Nephron progenitor cell (in vitro differentiated cells): ENCODE measurements around the gene FGD6.
"Not testable (repeated sequence)": the region's sequence is repeated elsewhere in the genome, so short reads cannot be mapped to it uniquely, and the experiment has no call there.

Source experiments
- DNase-seq: peaks from one replicate; pipeline ENCODE4 v3.0.0; 2021
- H3K27ac Mint-ChIP-seq: 2 replicates; pipeline ENCODE4 v1.8.0; 2021; ENCODE audit warnings: mild to moderate bottlenecking, moderate library complexity, mixed read lengths
- H3K27me3 Mint-ChIP-seq: 2 replicates; pipeline ENCODE4 v1.8.0; 2021; ENCODE audit warnings: mild to moderate bottlenecking, low read depth, mixed read lengths; ENCODE audit not compliant: poor library complexity
- H3K36me3 Mint-ChIP-seq: 2 replicates; pipeline ENCODE4 v1.8.0; 2021; ENCODE audit warnings: low read depth, mixed read lengths
- H3K4me1 Mint-ChIP-seq: 2 replicates; pipeline ENCODE4 v1.8.0; 2021; ENCODE audit warnings: mixed read lengths
- H3K4me3 Mint-ChIP-seq: 2 replicates; pipeline ENCODE4 v1.8.0; 2021; ENCODE audit warnings: mild to moderate bottlenecking, moderate library complexity, mixed read lengths
- H3K9me3 Mint-ChIP-seq: 2 replicates; pipeline ENCODE4 v1.8.0; 2021; ENCODE audit warnings: mild to moderate bottlenecking, moderate library complexity, mixed read lengths
- CTCF ChIP-seq: fragments of 200-600 bp; sonication (generic); IDR thresholded peaks from 2 replicates; pipeline ENCODE4 v1.5.0; 2021; ENCODE audit warnings: antibody characterized with exemption

FGD6 gene

GRCh38 chr12:95201056-95201670 is 16.1 kb downstream of the FGD6 start:
- no peaks in the 10 kb centered on the region for H3K9me3 Mint-ChIP-seq
- H3K27ac Mint-ChIP-seq = peak overlapping the region; percentile 21
- peaks cover 28% of the 10 kb centered on the region for H3K36me3 Mint-ChIP-seq
- H3K27me3 Mint-ChIP-seq = no peaks in the 10 kb centered on the region
- no peak for TF ChIP-seq CTCF
- H3K4me3 Mint-ChIP-seq = no peak overlapping the region
- H3K4me1 Mint-ChIP-seq = peaks cover 59% of the 10 kb centered on the region
- DNase-seq = no peak

GRCh38 chr12:95200128-95200894 is 17.0 kb downstream of the FGD6 start:
- H3K27me3 Mint-ChIP-seq = no peaks in the 10 kb centered on the region

GRCh38 chr12:95198914-95199313 is 18.4 kb downstream of the FGD6 start:
- DNase-seq = no peak
- H3K9me3 Mint-ChIP-seq = no peaks in the 10 kb centered on the region
- peaks cover 39% of the 10 kb centered on the region for H3K4me1 Mint-ChIP-seq
- no peaks in the 10 kb centered on the region for H3K27me3 Mint-ChIP-seq
- TF ChIP-seq CTCF = no peak
- H3K4me3 Mint-ChIP-seq = no peak overlapping the region
- peaks cover 18% of the 10 kb centered on the region for H3K36me3 Mint-ChIP-seq
- H3K27ac Mint-ChIP-seq = no peak overlapping the region

More at GRCh38 chr12:95200128-95200894, 17.0 kb downstream of the FGD6 start:
- no peak overlapping the region for H3K4me3 Mint-ChIP-seq
- H3K27ac Mint-ChIP-seq = peak overlapping the region; percentile 55
- peaks cover 20% of the 10 kb centered on the region for H3K36me3 Mint-ChIP-seq
- H3K9me3 Mint-ChIP-seq = no peaks in the 10 kb centered on the region
- no peak for TF ChIP-seq CTCF
- peaks cover 51% of the 10 kb centered on the region for H3K4me1 Mint-ChIP-seq
- no peak for DNase-seq

GRCh38 chr12:95197636-95198035 is 19.6 kb downstream of the FGD6 start:
- Mint-ChIP-seq H3K27ac (no peak overlapping the region), H3K27me3 (no peaks in the 10 kb centered on the region), H3K9me3 (no peaks in the 10 kb centered on the region), H3K36me3 (peaks cover 18% of the 10 kb centered on the region), H3K4me1 (peaks cover 30% of the 10 kb centered on the region), H3K4me3 (no peak overlapping the region)
- TF ChIP-seq CTCF = no peak
- DNase-seq = no peak

- H3K27me3 Mint-ChIP-seq, H3K4me3 Mint-ChIP-seq, H3K9me3 Mint-ChIP-seq, H3K27ac Mint-ChIP-seq, DNase-seq: not testable (repeated sequence)
- Mint-ChIP-seq H3K4me1 (peaks cover 29% of the 10 kb centered on the region), H3K36me3 (peaks cover 18% of the 10 kb centered on the region)
These were observed 20.2 kb downstream of the FGD6 start for GRCh38 chr12:95196875-95197569.

GRCh38 chr12:95195122-95195521 is 22.1 kb downstream of the FGD6 start:
- no peak overlapping the region for H3K4me3 Mint-ChIP-seq
- no peaks in the 10 kb centered on the region for H3K9me3 Mint-ChIP-seq
- peaks cover 10% of the 10 kb centered on the region for H3K4me1 Mint-ChIP-seq
- no peak for DNase-seq
- H3K27ac Mint-ChIP-seq = no peak overlapping the region
- H3K36me3 Mint-ChIP-seq = peaks cover 18% of the 10 kb centered on the region
- no peak for TF ChIP-seq CTCF
- no peaks in the 10 kb centered on the region for H3K27me3 Mint-ChIP-seq
